NCI-H2029 treated with DMSO at 0.1 percent for 48 hours (cell line): Measurements from ENCODE around the gene NRCAM.
A peak's percentile ranks its signal among the peaks of the same experiment; 100 is the strongest.

Experiments used
- DNase-seq: peaks from one replicate; lab custom pipeline; 2025; lab: John Stamatoyannopoulos, UW

NRCAM gene

DNA sequence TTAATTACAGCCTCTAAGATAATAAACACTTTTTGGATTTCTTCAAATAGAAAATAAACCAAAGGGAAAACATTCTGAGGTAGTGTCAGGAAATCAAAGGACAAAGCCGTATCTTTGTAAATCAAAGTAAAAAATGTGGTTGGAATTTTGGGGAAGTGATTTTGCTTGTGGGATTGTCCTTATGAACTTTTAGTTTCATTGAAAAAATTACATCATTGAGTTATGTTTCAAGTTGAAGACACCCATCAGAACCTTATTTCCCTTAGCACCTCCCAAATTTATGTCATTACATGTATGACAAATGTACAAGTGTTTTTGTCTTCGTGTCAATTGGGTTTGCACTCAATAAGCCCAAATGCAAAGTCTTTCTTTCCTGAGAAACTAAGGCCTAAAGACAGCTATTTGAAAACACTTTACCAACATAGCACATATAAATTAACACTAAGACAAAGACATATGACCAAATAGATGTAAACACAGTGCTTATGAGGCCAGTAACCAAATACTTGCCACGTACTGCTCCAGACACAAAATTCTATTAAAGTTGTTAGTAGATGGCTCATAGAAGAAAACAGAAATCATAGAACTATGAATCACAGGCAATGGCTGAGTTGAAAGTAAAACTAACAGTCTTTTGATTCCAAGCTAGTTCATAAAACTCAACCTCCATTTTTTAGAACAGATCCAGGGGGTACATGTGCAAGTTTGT, 299.2 kb downstream of the NRCAM start:
- no peak for DNase-seq

GRCh38 chr7:108152198-108152597, 304.0 kb downstream of the NRCAM start:
- DNase-seq, result no peak

- DNase-seq, result no peak
These were observed 306.3 kb downstream of the NRCAM start for GRCh38 chr7:108149908-108150307.

GRCh38 chr7:108149119-108149518, 307.1 kb downstream of the NRCAM start:
- DNase-seq, result no peak

DNA sequence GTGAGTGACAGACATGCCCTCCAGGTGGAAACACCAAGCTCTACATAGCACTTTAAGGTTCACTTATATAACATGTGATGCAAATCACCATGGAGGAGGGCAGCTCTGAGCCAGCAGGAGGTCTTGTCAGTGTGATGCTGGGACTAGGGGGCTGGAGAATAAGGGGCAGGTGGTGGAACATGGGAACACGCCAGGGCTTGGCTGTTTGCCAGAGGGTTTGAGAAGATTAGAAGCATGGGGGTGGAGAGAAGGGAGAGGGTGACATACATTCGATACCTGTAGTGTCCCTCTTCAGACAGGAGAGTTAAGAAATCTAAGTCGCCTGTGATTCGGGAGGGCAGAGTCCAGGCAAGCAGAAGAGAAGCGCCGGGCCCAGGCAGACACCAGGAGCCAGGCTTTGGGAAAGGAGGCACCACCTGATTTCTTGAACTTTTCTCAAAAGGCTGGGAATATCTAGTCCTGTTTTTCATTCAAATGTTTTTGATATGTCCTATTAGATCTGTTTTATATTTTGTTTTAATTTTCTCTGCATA, 309.1 kb downstream of the NRCAM start:
- DNase-seq, result peak; percentile 43

- DNase-seq, result peak; percentile 22
These were observed 310.0 kb downstream of the NRCAM start for GRCh38 chr7:108146070-108146842.

GRCh38 chr7:108145401-108145800, 310.8 kb downstream of the NRCAM start:
- no peak for DNase-seq

GRCh38 chr7:108144931-108145330, 311.3 kb downstream of the NRCAM start:
- DNase-seq, result no peak

- DNase-seq, result no peak
These were observed 312.4 kb downstream of the NRCAM start for GRCh38 chr7:108143658-108144420.

DNA sequence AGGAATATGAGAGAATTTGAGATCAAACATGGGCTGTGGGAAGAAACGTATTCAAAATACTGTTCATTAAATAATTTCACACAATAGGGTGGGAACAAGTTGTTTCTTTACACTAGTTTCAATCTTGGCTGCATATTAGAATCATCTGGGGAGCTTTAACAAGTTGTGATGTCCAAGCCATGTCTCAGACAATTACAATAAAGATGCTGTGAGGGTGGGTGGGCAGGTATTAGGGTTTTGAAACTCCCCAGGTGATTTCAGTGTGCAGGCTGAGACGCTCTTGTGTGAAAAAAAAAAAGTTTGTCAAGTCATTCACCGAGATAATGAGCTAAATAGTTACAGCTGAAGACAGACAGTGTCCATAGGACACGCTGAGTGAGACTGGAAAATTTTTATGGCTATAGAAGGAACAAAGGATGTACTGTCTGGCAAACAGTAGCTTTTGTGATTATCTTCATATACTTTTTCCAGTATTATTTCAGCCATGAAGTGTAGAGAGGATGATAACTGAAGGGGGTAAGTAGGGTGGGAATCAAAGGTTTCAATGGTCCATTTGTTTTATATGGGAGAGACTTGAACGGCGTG, 313.5 kb downstream of the NRCAM start:
- no peak for DNase-seq

- no peak for DNase-seq
These were observed 314.1 kb downstream of the NRCAM start for GRCh38 chr7:108142180-108142579.

- no peak for DNase-seq
These were observed 315.6 kb downstream of the NRCAM start for GRCh38 chr7:108140671-108141070.

- no peak for DNase-seq
These were observed 317.3 kb downstream of the NRCAM start for GRCh38 chr7:108138911-108139310.

GRCh38 chr7:108137993-108138392, 318.2 kb downstream of the NRCAM start:
- no peak for DNase-seq

DNA sequence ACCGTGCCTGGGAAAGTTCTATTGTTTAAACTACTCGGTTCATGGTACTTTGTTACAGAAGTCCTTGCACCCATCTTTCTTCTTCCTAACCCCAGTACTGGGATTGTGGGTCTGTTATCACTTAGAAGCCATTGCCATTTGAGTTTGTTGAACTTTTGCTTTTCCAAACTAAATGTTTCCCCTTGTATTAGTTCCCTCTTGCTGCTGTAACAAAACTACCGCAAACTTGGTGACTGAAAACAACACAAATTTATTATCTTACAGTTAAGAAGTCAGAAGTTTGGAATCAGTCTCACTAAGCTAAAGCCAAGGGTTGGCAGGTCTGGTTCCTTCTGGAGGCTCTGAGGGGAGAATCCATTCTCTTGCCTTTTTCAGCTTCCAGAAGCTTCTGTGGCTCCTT, 319.2 kb downstream of the NRCAM start:
- no peak for DNase-seq

DNA sequence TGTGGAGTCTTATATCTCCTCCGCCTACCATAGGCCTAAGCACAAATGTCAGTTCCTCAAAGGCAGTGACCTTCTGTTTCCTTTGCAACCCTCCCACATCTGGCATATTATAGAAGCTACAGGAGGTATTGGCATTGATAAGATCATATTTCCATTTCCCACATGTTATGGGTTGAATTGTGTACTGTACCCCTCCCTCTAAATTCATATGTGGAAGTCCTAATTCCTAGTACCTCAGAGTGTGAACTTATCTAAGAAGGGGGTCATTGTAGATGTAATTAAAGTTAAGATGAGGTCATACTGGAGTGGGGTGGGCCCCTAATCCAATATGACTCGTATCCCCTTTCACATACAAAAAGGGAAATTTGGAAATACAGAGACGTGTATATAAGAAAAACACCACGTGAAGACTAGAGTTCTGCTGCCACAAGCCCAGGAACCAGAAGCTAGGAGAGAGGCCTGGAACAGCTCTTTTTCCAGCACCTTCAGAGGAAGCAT, 320.0 kb downstream of the NRCAM start:
- DNase-seq, result no peak

DNA sequence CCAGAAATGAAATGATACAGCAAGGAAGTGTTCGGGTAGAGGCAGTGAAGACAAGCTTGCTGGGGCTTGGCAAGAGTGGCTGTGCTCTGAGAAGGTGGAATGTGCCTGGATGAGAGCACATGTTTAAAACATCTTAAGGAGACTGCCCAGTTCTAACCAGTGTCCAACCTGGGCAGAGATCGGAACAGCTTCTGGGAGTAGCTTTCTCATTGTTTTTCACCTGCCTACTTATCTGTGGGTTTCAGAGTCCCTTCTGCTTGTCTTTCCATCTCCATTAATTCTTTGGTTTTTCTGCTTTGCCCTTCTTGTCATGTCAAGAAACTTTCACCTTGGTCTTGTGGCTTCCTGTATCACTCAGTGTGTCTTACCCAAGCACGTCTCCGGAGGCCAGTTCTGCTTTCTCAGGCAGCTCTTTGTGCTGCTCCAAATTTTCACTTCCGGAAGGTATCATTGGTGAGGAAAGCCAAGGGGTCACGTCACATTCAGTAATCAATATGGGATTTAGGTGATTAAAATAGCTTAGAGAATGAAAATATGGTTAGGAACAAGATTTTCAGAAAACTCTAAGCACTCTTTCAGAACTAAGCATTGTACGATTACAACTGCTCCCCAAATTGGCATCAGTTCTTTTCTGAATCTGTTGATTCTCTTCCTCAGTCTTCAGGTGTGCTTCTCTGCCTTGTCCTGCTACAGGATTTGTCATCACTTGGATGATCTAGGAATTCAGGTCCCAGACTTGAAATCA, 320.6 kb downstream of the NRCAM start:
- no peak for DNase-seq

DNA sequence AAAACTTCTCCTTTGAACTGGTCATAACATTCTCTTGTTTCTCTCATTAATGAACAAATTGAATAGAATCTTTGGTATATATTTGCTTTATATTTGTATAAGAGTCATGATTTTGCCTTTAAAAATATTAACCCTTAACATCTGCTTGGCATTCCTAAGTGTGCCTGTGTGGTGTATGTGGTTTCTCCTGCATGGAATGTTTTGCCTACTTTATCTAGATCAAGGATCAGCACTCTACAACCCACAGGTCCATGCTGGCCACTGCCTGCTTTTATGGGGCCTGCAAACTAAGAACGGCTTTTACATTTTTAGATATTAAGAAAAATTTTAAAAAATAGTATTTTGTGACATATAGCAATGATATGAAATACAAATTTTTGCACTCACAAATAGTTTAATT, 321.8 kb downstream of the NRCAM start:
- DNase-seq, result no peak

- no peak for DNase-seq
These were observed 323.5 kb downstream of the NRCAM start for GRCh38 chr7:108132551-108133265.

GRCh38 chr7:108130261-108130660, 326.0 kb downstream of the NRCAM start, which contains the start of gene LAMB4:
TSS of gene LAMB4 (minus strand) at chr7:108130361. CDS start at chr7:108123164, 7,197 bp downstream.
- DNase-seq, result no peak
